NCI-H460 (cell line): Measurements from ENCODE around the gene LIPC. TPM values are rescaled to one million over a fixed set of nuclear protein-coding genes. Genes with fewer than 3 reads are reported as not detected.

Experiments used
- DNase-seq: peaks from one replicate; pipeline ENCODE4 v3.0.0-alpha.2; 2016; ENCODE audit warnings: low read depth; ENCODE audit errors: extremely low read depth
- total RNA-seq: library from RNA; depleted of rRNA; stranded (reverse); fragments of >200 nt; shearing (Covaris generic); gene quantifications from 2 replicates; pipeline ENCODE4 v1.2.3, GENCODE V29; 2014

LIPC gene
- total RNA-seq, 1 experiment from 2014 or later = not detected

- DNase-seq = no peak
Observed at GRCh38 chr15:58490888-58491473, 59.2 kb downstream of the LIPC start.

- DNase-seq = no peak
Observed at GRCh38 chr15:58491499-58492202, 59.9 kb downstream of the LIPC start.

GRCh38 chr15:58492661-58493397 lies 61.0 kb downstream of the LIPC start:
- no peak for DNase-seq

- no peak for DNase-seq
Observed at GRCh38 chr15:58494567-58494966, 62.8 kb downstream of the LIPC start.

- DNase-seq = no peak
Observed at GRCh38 chr15:58495891-58496408, 64.2 kb downstream of the LIPC start.

- no peak for DNase-seq
Observed at GRCh38 chr15:58497046-58497785, 65.4 kb downstream of the LIPC start.

- no peak for DNase-seq
Observed at GRCh38 chr15:58498821-58499580, 67.2 kb downstream of the LIPC start.

GRCh38 chr15:58501006-58501405 lies 69.2 kb downstream of the LIPC start:
- no peak for DNase-seq

GRCh38 chr15:58501636-58502188 lies 69.9 kb downstream of the LIPC start:
- DNase-seq = no peak

- DNase-seq = no peak
Observed at GRCh38 chr15:58503139-58504027, 71.6 kb downstream of the LIPC start.

- no peak for DNase-seq
Observed at GRCh38 chr15:58504674-58505234, 73.0 kb downstream of the LIPC start.

- no peak for DNase-seq
Observed at GRCh38 chr15:58505581-58505980, 73.8 kb downstream of the LIPC start.

- DNase-seq = no peak
Observed at GRCh38 chr15:58506064-58506490, 74.3 kb downstream of the LIPC start.

- DNase-seq = no peak
Observed at GRCh38 chr15:58506783-58507668, 75.2 kb downstream of the LIPC start.

GRCh38 chr15:58509556-58509955 lies 77.8 kb downstream of the LIPC start:
- no peak for DNase-seq

GRCh38 chr15:58510715-58511598 lies 79.2 kb downstream of the LIPC start:
- no peak for DNase-seq
